Fibroblast of the conjunctiva (primary cell): ENCODE results near the gene DIPK1B.

Experiments
- DNase-seq: peaks from one replicate; pipeline ENCODE4 v3.0.0-alpha.2; 2010; ENCODE audit warnings: low read depth

Gene DIPK1B

DNA sequence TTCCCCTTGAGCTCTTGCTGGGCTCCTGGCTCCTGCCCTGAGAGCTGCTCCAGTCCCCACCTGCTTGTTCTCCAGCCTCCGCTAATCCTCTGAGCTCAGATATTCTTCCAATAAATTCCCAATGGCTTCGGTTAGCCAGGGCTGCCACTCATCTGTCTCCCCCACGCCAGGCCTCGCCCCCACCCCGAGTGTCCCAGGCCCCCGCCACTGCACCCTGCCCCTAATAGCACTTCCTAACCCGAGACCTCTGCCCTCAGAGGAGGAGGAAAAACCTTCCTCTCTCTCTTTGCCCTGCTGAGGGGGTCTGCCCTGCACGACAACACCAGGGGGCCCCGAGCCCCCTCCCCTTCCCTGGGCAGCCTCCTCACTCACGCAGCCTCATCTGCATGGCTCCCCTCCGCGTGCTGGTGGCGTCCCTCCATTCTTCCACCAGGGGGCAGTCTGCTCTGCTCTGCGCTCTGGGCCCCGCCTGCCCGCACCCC, 57.4 kb downstream of the DIPK1B start:
- DNase-seq, result no peak

DNA sequence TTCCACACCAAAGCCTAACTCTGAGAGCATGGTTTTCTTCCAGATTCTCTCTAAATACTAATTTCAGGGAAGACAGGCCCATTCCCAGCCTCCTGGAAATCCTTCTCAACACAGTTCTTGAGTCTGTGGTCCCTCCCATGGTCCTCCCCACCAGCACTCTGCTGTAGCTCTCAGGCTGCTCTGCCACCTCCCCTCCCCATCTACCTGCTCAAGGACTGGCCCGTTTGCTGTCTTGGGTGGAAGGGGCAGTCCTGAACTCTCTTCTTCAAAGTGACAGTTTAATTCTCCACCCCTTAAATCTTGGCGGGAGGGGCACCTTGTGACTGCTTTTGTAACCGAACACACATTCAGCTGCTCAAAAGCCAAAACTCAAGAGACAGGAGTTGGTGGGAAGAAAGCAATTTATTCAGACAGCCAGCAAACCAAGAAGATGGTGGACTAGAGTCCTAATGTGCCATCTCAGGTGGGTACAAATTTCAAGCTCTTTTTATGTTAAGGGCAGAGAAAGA, 59.6 kb downstream of the DIPK1B start:
- no peak for DNase-seq

DNA sequence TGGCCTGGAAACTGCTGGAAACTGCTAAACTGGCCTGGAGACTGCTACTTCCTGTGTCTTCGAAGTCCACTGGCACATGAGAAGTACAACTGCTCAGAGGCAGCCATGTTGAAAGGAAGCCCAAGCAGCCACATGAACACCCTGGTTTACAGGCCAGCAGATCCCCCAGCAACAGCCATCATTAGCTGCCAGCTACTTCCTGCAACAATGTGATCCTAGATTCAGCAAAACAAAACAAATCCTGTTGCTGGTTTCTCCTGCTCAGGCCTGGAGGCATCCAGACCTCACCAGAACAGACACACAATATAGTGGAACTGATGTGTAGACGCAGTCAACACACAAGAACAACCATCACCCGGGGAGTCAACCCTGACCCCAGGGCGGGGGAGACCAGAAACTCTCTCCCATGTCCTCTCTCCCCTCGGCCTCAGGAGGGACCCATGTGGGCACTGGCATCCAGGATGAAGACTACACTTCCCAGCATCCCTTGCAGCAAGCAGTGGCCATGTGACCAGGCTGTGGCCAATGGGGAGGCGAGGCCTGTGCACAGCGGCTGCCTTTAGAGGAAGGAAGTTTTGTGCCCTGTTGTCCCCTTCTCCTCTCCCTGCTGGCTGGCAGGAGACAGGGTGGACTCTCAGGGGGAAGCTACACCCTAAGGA, 61.1 kb downstream of the DIPK1B start:
- no peak for DNase-seq
